ENCODE data around the gene DDIT4. TPM values are rescaled to one million over a fixed set of nuclear protein-coding genes. Genes with fewer than 3 reads are reported as not detected.
"Not testable (repeated sequence)": the region's sequence is repeated elsewhere in the genome, so short reads cannot be mapped to it uniquely, and the experiment has no call there.

DDIT4 gene
- total and polyA plus RNA-seq, 5 experiments from 2014 or later: 23.8 to 190 (median 68.0) TPM

GRCh38 chr10:72260976-72261783 is 12.5 kb upstream of the DDIT4 start:
- ATAC-seq (peak; percentile 47 to 54), DNase-seq (peak in 7 of 10 donors; percentile 56 to 78 (median 63))
- Mint-ChIP-seq H3K4me3 (peak overlapping the region; percentile 82 to 94 (median 89)), H3K36me3 (no peaks in the 10 kb centered on the region), H3K9me3 (no peaks in the 10 kb centered on the region), H3K27me3 (no peaks in the 10 kb centered on the region), H3K27ac (peak overlapping the region; percentile 87 to 99 (median 94)), H3K4me1 (peaks cover 33 to 75% (median 73%) of the 10 kb centered on the region in 4 donors)
- POLR2A ChIA-PET: interaction anchor here (0.6 to 3.3 kb wide), 18 partner anchors 9 to 1922 kb away, joined by 3 to 46 read pairs (median 5); partner anchors contain the start of genes ASCC1 and DDIT4

- H3K9me3 Mint-ChIP-seq: no peaks in the 10 kb centered on the region
Observed at GRCh38 chr10:72261784-72262404, 11.8 kb upstream of the DDIT4 start.

GRCh38 chr10:72263613-72264241 is 10.0 kb upstream of the DDIT4 start:
- no peaks in the 10 kb centered on the region for H3K27me3 Mint-ChIP-seq
- no peaks in the 10 kb centered on the region for H3K9me3 Mint-ChIP-seq
- DNase-seq (peak in 7 of 10 donors; percentile 34 to 77 (median 54)), ATAC-seq (peak; percentile 10 to 28)
- peak overlapping the region; percentile 56 to 93 (median 90) for H3K27ac Mint-ChIP-seq
- H3K36me3 Mint-ChIP-seq: no peaks in the 10 kb centered on the region
- peak overlapping the region; percentile 29 to 81 (median 64) for H3K4me3 Mint-ChIP-seq
- POLR2A ChIA-PET: interaction anchor here (0.7 to 3.3 kb wide), 7 partner anchors 10 to 177 kb away, joined by 3 to 29 read pairs (median 3); partner anchors contain the start of genes ANAPC16, ASCC1 and DDIT4
- H3K4me1 Mint-ChIP-seq: peaks cover 24 to 65% (median 57%) of the 10 kb centered on the region in 4 donors

More at GRCh38 chr10:72261784-72262404, 11.8 kb upstream of the DDIT4 start:
- DNase-seq (no peak), ATAC-seq (no peak)
- peak overlapping the region; percentile 87 to 99 (median 94) for H3K27ac Mint-ChIP-seq
- POLR2A ChIA-PET: interaction anchor here (0.5 to 3.3 kb wide), 10 partner anchors 8 to 124 kb away, joined by 3 to 46 read pairs (median 12); partner anchors contain the start of gene DDIT4
- no peaks in the 10 kb centered on the region for H3K27me3 Mint-ChIP-seq
- H3K36me3 Mint-ChIP-seq: no peaks in the 10 kb centered on the region
- peaks cover 30 to 74% (median 68%) of the 10 kb centered on the region in 4 donors for H3K4me1 Mint-ChIP-seq
- H3K4me3 Mint-ChIP-seq: peak overlapping the region; percentile 82 to 94 (median 89)

GRCh38 chr10:72264536-72264935 is 9.2 kb upstream of the DDIT4 start:
- DNase-seq (no peak), ATAC-seq (no peak)
- H3K4me3 Mint-ChIP-seq: peak overlapping the region in 2 of 10 donors; percentile 14 to 26
- H3K27ac Mint-ChIP-seq: peak overlapping the region; percentile 39 to 93 (median 81)
- peaks cover 20 to 60% (median 50%) of the 10 kb centered on the region in 4 donors for H3K4me1 Mint-ChIP-seq
- H3K27me3 Mint-ChIP-seq: no peaks in the 10 kb centered on the region
- no peaks in the 10 kb centered on the region for H3K9me3 Mint-ChIP-seq
- no peaks in the 10 kb centered on the region for H3K36me3 Mint-ChIP-seq
- POLR2A ChIA-PET: interaction anchor here (1.2 to 3.3 kb wide), 6 partner anchors 10 to 67 kb away, joined by 3 to 29 read pairs (median 4); partner anchors contain the start of genes ANAPC16, ASCC1 and DDIT4

- H3K9me3 Mint-ChIP-seq: no peaks in the 10 kb centered on the region
- H3K27ac Mint-ChIP-seq: peak overlapping the region in 7 of 10 donors; percentile 29 to 82 (median 64)
- H3K4me1 Mint-ChIP-seq: peaks cover 14 to 56% (median 44%) of the 10 kb centered on the region in 4 donors
- H3K36me3 Mint-ChIP-seq: no peaks in the 10 kb centered on the region
- no peaks in the 10 kb centered on the region for H3K27me3 Mint-ChIP-seq
- DNase-seq: no peak
- H3K4me3 Mint-ChIP-seq: peak overlapping the region in 1 of 10 donors; percentile 6
- POLR2A ChIA-PET: interaction anchor here (0.5 to 3.3 kb wide), 6 partner anchors 9 to 331 kb away, joined by 3 to 29 read pairs (median 3); partner anchors contain the start of gene DDIT4
- no peak for ATAC-seq
Observed at GRCh38 chr10:72265508-72265907, 8.2 kb upstream of the DDIT4 start.

- DNase-seq (no peak), ATAC-seq (no peak)
- peak overlapping the region in 7 of 10 donors; percentile 17 to 82 (median 48) for H3K27ac Mint-ChIP-seq
- POLR2A ChIA-PET: interaction anchor here (0.5 to 3.3 kb wide), 7 partner anchors 8 to 332 kb away, joined by 3 to 29 read pairs (median 3); partner anchors contain the start of gene DDIT4
- H3K36me3 Mint-ChIP-seq: no peaks in the 10 kb centered on the region
- peaks cover 12 to 54% (median 43%) of the 10 kb centered on the region in 4 donors for H3K4me1 Mint-ChIP-seq
- no peak overlapping the region for H3K4me3 Mint-ChIP-seq
- no peaks in the 10 kb centered on the region for H3K27me3 Mint-ChIP-seq
- H3K9me3 Mint-ChIP-seq: no peaks in the 10 kb centered on the region
Observed at GRCh38 chr10:72265990-72266865, 7.5 kb upstream of the DDIT4 start.

- DNase-seq (no peak), ATAC-seq (no peak)
- Mint-ChIP-seq H3K9me3 (no peaks in the 10 kb centered on the region), H3K4me3 (peak overlapping the region in 1 of 10 donors; percentile 41), H3K4me1 (peaks cover 10 to 49% (median 39%) of the 10 kb centered on the region in 4 donors), H3K27ac (peak overlapping the region in 2 of 10 donors; percentile 48 to 60), H3K27me3 (no peaks in the 10 kb centered on the region), H3K36me3 (no peaks in the 10 kb centered on the region)
- POLR2A ChIA-PET: interaction anchor here (0.8 to 1.2 kb wide), 3 partner anchors 10 to 19 kb away, joined by 3 to 6 read pairs (median 3); no protein-coding TSS in a partner anchor
Observed at GRCh38 chr10:72267381-72267780, 6.3 kb upstream of the DDIT4 start.

- Mint-ChIP-seq H3K27me3 (no peaks in the 10 kb centered on the region), H3K27ac (peak overlapping the region in 2 of 10 donors; percentile 48 to 60), H3K4me3 (no peak overlapping the region), H3K36me3 (no peaks in the 10 kb centered on the region), H3K9me3 (no peaks in the 10 kb centered on the region), H3K4me1 (peaks cover 13 to 49% (median 44%) of the 10 kb centered on the region in 4 donors)
- ATAC-seq: no peak
- POLR2A ChIA-PET: interaction anchor here (0.8 kb wide), 2 partner anchors 14 to 17 kb away, joined by 3 read pairs; no protein-coding TSS in a partner anchor
- no peak for DNase-seq
Observed at GRCh38 chr10:72267819-72268399, 5.8 kb upstream of the DDIT4 start.

- not testable (repeated sequence) for H3K9me3 Mint-ChIP-seq, H3K36me3 Mint-ChIP-seq, H3K27ac Mint-ChIP-seq, ATAC-seq, DNase-seq, H3K27me3 Mint-ChIP-seq, H3K4me3 Mint-ChIP-seq
- H3K4me1 Mint-ChIP-seq: peaks cover 14 to 48% (median 42%) of the 10 kb centered on the region in 4 donors
- POLR2A ChIA-PET: interaction anchor here (0.7 to 1.9 kb wide), 7 partner anchors 8 to 540 kb away, joined by 3 to 8 read pairs (median 5); no protein-coding TSS in a partner anchor
Observed at GRCh38 chr10:72268475-72269200, 5.1 kb upstream of the DDIT4 start.

GRCh38 chr10:72270607-72271281 is 3.0 kb upstream of the DDIT4 start:
- POLR2A ChIA-PET: interaction anchor here (0.5 to 1.9 kb wide), 7 partner anchors 10 to 49 kb away, joined by 3 to 10 read pairs (median 5); no protein-coding TSS in a partner anchor
- Mint-ChIP-seq H3K9me3 (no peaks in the 10 kb centered on the region), H3K27me3 (no peaks in the 10 kb centered on the region), H3K4me3 (peak overlapping the region in 4 of 10 donors; percentile 8 to 38 (median 26)), H3K36me3 (peaks cover 13 to 16% (median 14%) of the 10 kb centered on the region in 3 donors), H3K4me1 (peaks cover 15 to 40% (median 34%) of the 10 kb centered on the region in 4 donors), H3K27ac (peak overlapping the region in 8 of 10 donors; percentile 1 to 77 (median 40))
- ATAC-seq (no peak), DNase-seq (no peak)

Measured in naive thymus-derived CD8-positive, alpha-beta T cell (primary cell).